Sciatic nerve (tissue), 1 donor: Measurements from ENCODE around the gene NT5C. TPM values are rescaled to one million over a fixed set of nuclear protein-coding genes. Genes with fewer than 3 reads are reported as not detected.

Source experiments
- total RNA-seq: library from RNA; stranded (reverse); fragmentation: NEBNext Ultra II Directional; extraction: Animal tissue kit (Norgen Biotek cat#: 25700); gene quantifications from one replicate; pipeline ENCODE4 v1.2.1, GENCODE V29; 2021
- donor health status: DM: no; HTN: no; CAD: no.

Gene NT5C
- total RNA-seq, 1 donor from 2014 or later = 38.7 TPM

Other genes with a start within 250 kb of the NT5C start
- not detected for gene FADS6, start 238.1 kb downstream of the NT5C start, total RNA-seq
- gene USH1G, start 208.5 kb downstream of the NT5C start, total RNA-seq = not detected
- not detected for gene OTOP2, start 207.5 kb downstream of the NT5C start, total RNA-seq
- gene OTOP3, start 195.8 kb downstream of the NT5C start, total RNA-seq = not detected
- gene HID1, start 159.0 kb downstream of the NT5C start, total RNA-seq = 16.1 TPM
- 11.5 TPM for gene CDR2L, start 144.1 kb downstream of the NT5C start, total RNA-seq
- gene MRPL58, start 119.1 kb downstream of the NT5C start, total RNA-seq = 20.1 TPM
- 147 TPM for gene ATP5PD, start 84.8 kb downstream of the NT5C start, total RNA-seq
- gene KCTD2, start 84.5 kb downstream of the NT5C start, total RNA-seq = 37.5 TPM
- gene SLC16A5, start 43.8 kb downstream of the NT5C start, total RNA-seq = 10.5 TPM
- gene ARMC7, start 21.8 kb downstream of the NT5C start, total RNA-seq = 11.7 TPM
- gene JPT1, start 22.8 kb upstream of the NT5C start, total RNA-seq = 20.3 TPM
- gene SUMO2, start 51.2 kb upstream of the NT5C start, total RNA-seq = 296 TPM
- 71.1 TPM for gene NUP85, start 73.9 kb upstream of the NT5C start, total RNA-seq
- gene GGA3, start 129.9 kb upstream of the NT5C start, total RNA-seq = 75.0 TPM
- gene MRPS7, start 130.1 kb upstream of the NT5C start, total RNA-seq = 21.8 TPM
- 26.2 TPM for gene MIF4GD, start 139.5 kb upstream of the NT5C start, total RNA-seq
- gene SLC25A19, start 157.7 kb upstream of the NT5C start, total RNA-seq = 22.5 TPM